Middle frontal gyrus (tissue), 1 donor: Measurements from ENCODE around the gene SLC37A3.

ENCODE experiments used
- DNase-seq: peaks from one replicate; pipeline ENCODE4 v3.0.0-alpha.2; 2015; ENCODE audit warnings: low spot score; ENCODE audit errors: extremely low spot score

SLC37A3 gene

GRCh38 chr7:140402178-140402835 lies 4.0 kb upstream of the SLC37A3 start:
- no peak for DNase-seq

DNA sequence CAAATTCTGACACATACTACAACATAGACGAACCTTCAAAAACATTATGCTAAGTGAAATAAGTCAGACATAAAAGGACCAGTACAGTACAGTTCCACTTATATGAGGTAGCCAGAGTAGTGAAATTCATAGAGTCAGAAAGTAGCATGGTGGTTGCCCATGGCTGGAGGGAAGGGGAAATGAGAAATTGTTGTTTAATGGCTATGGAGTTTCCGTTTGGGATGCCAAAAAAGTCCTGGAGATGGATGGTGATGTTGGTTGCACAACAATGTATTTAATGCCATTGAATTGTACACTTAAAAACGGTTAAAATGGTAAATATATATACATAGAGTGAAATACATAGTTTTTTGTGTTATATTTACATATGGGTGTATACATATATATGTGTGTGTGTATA lies 2.1 kb upstream of the SLC37A3 start:
- no peak for DNase-seq

GRCh38 chr7:140398821-140399220 lies 491 bp upstream of the SLC37A3 start:
- DNase-seq = no peak

DNA sequence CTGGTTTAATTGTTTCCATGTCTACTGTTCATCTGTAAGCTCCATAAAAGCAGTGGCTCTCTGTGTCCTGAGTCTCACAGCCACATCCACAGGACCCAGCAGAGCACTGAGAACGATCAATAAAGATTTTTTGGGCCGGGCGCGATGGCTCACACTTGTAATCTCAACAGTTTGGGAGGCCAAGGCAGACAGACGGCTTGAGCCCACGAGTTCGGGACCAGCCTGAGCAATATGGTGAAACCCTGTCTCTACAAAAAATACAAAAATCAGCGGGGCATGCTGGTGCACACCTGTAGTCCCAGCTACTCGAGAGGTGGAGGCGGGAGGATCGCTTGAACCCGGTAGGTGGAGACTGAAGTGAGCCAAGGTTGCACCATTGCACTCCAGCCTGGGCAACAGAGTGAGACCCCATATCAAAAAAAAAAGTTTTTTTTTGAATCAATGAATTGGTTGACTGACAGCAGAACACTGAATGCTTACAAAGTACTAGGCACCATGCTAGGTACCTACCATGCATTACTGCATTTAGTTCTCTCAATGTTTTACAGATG lies 4.5 kb downstream of the SLC37A3 start:
- DNase-seq = no peak

GRCh38 chr7:140391634-140392033 lies 6.7 kb downstream of the SLC37A3 start:
- DNase-seq = no peak

DNA sequence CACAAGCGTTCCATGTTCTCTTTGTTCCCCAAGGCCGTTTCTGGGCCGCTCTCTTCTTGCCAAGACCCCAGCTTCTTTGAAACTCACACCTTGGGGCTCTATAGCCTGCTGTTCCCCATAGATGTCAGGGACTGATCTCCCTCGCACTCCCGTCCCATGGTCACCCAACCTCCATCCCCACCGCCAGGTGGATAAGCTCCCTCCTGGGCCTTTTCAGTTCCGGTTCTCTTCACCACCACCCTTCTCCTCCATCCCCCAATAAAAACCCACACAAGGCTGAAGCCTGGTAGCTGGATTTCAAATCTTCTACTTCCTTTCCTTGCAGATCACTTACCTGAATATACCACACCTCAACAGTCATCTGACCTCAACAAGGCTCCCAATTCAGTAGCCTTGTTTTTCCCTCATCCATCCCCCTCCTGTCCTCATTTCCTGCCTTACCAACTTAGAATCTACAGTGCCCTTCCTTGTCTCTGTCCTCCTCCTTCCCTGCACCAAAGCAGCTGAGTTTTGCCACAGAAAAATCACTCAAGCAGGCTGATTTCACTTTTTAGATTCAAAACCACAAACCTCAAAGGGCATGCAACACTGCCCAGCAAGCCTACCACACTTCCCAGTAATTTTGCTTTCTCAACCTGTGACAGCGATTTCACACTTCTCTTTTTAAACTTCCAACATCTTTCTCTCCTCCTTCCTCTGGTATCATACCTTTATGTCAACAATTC lies 7.7 kb downstream of the SLC37A3 start:
- no peak for DNase-seq

DNA sequence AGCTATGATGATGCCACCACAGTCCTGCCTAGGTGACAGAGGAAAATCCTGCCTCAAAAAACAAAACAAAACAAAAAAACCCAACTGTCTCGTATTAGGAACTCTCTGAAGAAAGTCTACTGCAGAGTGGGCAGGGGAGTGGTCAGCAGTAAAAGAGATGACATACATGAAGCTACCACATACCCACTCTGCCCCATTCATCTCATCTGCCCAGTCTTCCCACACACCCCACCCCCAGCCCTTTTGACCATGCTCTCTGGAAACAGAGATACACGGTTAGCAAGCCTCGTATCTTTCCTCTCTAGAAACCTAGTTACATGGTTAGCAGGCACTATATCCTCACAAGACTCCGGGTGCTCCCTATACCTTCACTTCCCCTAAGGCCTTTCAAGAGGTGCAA lies 8.3 kb downstream of the SLC37A3 start:
- DNase-seq = no peak

DNA sequence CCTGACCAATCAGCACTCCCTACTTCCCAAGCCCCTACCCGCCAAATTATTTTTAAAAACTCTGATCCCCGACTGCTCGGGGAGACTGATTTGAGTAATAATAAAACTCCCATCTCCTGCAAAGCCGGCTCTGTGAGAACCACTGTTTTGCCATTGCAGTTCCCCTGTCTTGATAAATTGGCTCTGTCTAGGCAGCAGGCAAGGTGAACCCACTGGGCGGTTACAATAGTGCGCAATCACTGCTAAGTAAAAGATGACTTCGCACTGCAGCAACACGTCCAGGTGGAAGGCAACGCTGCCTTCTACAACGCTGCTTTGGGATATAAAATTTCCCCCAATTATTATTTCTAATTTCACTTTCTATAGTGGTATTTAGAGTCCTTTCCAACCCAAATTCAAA lies 8.9 kb downstream of the SLC37A3 start:
- DNase-seq = no peak

DNA sequence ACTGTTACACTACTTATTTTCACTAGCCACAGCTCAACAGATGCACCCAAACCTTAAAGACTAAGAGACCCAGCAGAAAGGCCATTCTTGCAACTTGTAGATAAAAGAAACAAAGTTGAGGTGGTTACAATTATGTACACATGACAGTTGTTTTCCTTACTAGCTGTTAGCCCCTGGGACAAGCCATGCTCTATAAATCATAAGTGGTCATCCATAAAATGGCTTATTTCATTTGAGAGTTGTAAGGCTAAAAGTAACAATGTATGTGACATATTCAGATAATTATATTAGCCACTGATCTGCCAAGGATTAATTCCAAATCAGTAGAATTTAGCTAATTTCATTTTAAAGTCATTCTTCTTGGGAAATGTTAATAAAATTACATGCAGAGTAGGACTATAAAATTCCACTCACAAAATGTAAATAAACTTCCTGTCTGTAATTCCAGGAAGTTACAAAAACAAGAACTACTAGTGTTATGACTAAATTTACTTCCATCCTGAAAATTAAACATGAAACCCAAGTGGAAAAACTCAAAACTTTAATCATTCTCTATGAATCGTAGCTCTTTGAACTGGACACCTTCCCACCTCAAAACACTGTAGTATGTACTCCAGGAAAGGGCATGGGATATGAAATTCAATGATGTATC lies 13.3 kb downstream of the SLC37A3 start:
- DNase-seq = no peak

DNA sequence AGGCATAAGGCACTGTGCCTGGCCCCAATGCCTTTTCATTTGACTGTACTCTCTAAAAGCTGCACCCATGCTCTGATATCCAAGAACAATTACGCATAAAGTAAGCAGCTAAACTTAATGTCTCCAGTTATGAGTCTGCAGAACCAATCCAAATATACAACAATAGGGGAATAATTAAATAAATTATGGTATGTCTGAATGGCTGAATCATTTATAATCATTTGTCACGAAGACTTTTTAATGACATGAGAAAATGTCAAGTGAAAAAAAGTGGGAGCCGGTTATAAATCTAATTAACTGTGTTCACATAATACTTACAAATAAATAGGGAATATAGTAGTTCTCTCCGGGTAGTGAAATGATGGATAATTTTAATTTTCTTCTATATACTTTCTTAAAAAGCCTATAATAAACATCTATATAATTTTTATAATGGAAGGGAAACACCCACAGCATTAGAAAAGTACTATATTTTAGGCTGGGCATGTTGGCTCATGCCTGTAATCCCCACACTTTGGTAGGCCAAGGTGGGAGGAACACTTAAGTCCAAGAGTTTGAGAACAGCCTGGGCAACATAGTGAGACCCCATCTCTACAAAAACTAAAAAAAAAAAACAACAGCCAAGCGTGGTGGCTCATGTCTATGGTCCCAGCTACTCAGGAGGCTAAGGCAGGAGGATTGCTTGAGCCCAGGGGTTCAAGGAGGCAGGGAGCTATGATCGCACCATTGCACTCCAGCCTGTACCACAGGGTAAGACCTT lies 14.2 kb downstream of the SLC37A3 start:
- DNase-seq = no peak

DNA sequence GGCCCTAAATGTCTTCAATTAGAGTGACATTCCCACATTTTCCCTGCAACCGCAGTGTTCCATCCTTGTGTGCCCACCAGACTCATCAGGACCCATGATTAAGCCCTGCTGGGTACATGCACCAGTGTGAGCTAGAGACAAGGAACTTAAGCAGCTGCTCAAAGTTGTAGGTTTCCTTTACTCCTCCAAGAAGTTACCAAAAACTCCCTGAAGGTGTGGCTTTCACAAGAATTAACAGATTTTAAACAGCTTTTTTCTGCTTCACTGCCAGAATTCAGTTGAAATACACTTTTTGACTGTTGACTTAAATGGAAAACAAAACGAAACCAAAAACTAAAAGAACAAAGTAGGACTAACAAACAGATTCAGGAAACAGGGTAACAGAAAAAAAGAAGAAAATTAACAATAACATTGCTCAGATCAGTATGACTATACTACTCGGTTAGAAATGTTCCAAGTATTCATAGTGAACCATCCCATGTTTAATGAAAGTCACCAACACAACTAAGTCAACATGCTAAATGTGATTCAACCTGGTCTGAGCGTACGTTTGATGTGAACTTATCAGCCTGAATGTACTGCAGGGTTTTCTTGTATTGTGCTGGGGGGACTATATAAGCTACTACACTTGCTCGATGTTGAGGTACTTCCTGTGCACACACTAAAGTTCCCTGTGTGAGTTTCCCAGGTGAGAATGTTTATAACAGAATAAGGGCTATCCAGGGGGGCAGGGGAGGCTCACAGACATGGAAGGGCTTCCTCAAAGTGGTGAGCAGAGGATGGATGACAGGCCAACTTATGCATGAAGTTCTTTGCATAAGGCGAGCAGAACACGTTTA lies 22.2 kb downstream of the SLC37A3 start:
- no peak for DNase-seq

- no peak for DNase-seq
Measured at GRCh38 chr7:140375323-140375722, 23.0 kb downstream of the SLC37A3 start.

DNA sequence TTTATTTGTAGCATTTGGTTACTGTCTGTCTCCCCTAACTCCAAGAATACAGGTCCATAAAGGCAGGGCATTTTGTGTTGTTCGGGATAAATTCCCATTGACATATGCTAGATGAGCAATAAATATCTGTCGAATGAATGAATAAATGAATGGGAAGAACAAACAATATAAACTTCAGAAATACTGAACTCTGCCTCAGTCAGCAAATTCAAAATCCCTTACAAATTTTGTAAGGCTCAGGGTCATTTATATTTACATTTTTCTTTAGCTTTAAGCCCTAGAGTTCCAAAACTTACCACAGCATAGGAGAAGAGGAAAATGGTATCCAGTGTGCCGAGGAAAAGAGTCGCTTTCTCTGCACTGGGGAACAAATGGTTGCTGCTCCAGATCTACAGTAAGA lies 29.0 kb downstream of the SLC37A3 start:
- no peak for DNase-seq

GRCh38 chr7:140367528-140367927 lies 30.8 kb downstream of the SLC37A3 start:
- DNase-seq = no peak

- no peak for DNase-seq
Measured at GRCh38 chr7:140364819-140365218, 33.5 kb downstream of the SLC37A3 start.

- no peak for DNase-seq
Measured at GRCh38 chr7:140360697-140361229, 37.6 kb downstream of the SLC37A3 start.

GRCh38 chr7:140358412-140359051 lies 39.8 kb downstream of the SLC37A3 start:
- no peak for DNase-seq

DNA sequence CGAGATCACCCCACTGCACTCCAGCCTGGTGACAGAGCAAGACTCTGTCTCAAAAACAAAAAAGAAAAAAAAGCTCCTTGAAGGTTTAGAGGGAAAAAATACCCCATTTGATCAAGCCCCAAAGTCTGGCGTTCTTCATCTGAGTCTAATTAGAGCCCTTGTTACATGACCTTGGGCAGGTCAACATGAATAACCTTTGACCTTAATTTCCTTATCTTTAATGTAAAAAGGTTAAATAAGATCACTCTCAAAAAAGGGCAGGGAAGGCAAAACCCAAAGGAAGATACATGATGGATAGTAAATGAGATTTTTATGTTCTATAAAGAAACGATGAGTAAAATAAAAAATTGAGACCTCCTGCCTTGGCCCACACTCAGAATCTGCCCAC lies 40.3 kb downstream of the SLC37A3 start:
- no peak for DNase-seq

DNA sequence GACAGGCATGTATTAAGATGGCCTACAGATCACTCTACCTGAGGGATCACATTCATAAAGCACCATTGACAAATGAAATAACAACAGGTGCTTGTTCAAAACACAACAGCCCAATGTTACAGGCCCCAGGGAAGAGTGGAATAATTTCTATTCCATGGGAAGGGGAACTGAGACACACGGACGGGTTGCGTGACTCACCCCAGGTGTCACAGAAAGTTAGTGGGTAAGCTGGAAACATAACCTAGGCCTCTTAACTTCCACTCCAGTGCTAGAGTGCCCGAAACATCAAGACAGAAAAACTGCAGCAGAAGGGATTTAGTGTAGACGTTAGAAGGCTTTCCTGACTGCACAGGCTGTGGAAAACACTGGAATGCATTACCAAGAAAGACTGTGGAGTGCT lies 48.3 kb downstream of the SLC37A3 start:
- DNase-seq = no peak
